DOHH2 (cell line): ENCODE results near the gene MASP1.

Experiments
- H3F3A ChIP-seq: fragments of 200-600 bp; sonication (generic), shearing (Covaris generic); 2 replicates; pipeline ENCODE4 v1.6.0; 2016; ENCODE audit warnings: antibody characterized with exemption, mild to moderate bottlenecking; ENCODE audit not compliant: control insufficient read depth, insufficient read depth
- H3K27ac ChIP-seq: fragments of 200-600 bp; sonication (generic); 2 replicates; pipeline ENCODE4 v1.5.1; 2014; ENCODE audit warnings: low read depth, mild to moderate bottlenecking, low read length, moderate library complexity
- H3K27me3 ChIP-seq: fragments of 200-600 bp; sonication (generic); 2 replicates; pipeline ENCODE4 v1.6.1; 2014; ENCODE audit warnings: mild to moderate bottlenecking, low read length, mixed read lengths; ENCODE audit not compliant: control insufficient read depth
- H3K36me3 ChIP-seq: fragments of 200-600 bp; sonication (generic); 2 replicates; pipeline ENCODE4 v1.6.1; 2014; ENCODE audit warnings: mild to moderate bottlenecking, low read length, moderate library complexity, mixed read lengths; ENCODE audit not compliant: control insufficient read depth
- H3K4me1 ChIP-seq: fragments of 200-600 bp; sonication (generic); 2 replicates; pipeline ENCODE4 v1.6.1; 2014; ENCODE audit warnings: mild to moderate bottlenecking, low read length, mixed read lengths; ENCODE audit not compliant: control insufficient read depth
- H3K4me2 ChIP-seq: fragments of 200-600 bp; sonication (generic); 2 replicates; pipeline ENCODE4 v1.6.0; 2014; ENCODE audit warnings: mild to moderate bottlenecking, low read length, moderate library complexity
- H3K4me3 ChIP-seq: fragments of 200-600 bp; sonication (generic); 2 replicates; pipeline ENCODE4 v1.5.1; 2014; ENCODE audit warnings: mild to moderate bottlenecking, low read length, mixed read lengths
- H3K79me2 ChIP-seq: fragments of 200-600 bp; sonication (generic); 2 replicates; pipeline ENCODE4 v1.6.1; 2014; ENCODE audit warnings: mild to moderate bottlenecking, low read length, mixed read lengths; ENCODE audit not compliant: control insufficient read depth
- H3K9me2 ChIP-seq: fragments of 200-600 bp; sonication (generic); replicated peaks from 2 replicates; pipeline ENCODE4 v1.6.1; 2014; ENCODE audit warnings: mild to moderate bottlenecking, low read length, mixed read lengths; ENCODE audit not compliant: control insufficient read depth
- H3K9me3 ChIP-seq: fragments of 200-600 bp; sonication (generic); 2 replicates; pipeline ENCODE4 v1.6.1; 2014; ENCODE audit warnings: antibody characterized with exemption, low read length, mixed read lengths; ENCODE audit not compliant: control insufficient read depth, insufficient read depth
- H4K20me1 ChIP-seq: fragments of 200-600 bp; sonication (generic); 2 replicates; pipeline ENCODE4 v1.6.0; 2014; ENCODE audit warnings: low read depth, mild to moderate bottlenecking, antibody characterized with exemption, low read length, moderate library complexity; ENCODE audit not compliant: control insufficient read depth, insufficient read depth
- EZH2phosphoT487 ChIP-seq: fragments of 200-600 bp; sonication (generic); IDR thresholded peaks from 2 replicates; pipeline ENCODE4 v1.6.1; 2017; ENCODE audit warnings: borderline replicate concordance, mild to moderate bottlenecking, antibody characterized with exemption, low read length, moderate library complexity, mixed read lengths
- TF ChIP-seq, protein P1 (sequence below): fragments of 200-600 bp; sonication (generic); IDR thresholded peaks from one replicate; pipeline ENCODE4 v1.5.1; 2014; ENCODE audit warnings: antibody characterized with exemption, mild to moderate bottlenecking, low read depth, low read length; ENCODE audit not compliant: poor library complexity, severe bottlenecking

MASP1 gene

DNA sequence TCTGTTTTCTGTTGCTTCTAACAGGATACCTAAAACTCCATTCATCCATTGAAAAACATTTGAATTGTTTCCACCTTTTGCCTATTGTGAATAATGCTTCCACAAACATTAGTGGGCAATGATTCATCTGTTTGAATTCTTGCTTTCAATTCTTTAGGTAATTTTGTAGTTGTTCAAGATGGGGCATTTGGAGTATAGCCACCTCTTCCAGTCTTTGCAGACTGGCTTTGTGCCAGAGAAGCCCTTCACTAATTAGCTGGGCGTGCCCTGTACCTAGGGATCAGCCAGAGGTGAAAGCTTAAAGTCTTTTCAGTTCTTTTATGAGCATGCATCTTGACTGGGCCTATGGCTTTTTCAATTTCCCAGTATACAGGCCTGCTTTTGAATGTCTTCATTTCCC lies 83.4 kb downstream of the MASP1 start:
- H3K9me2 ChIP-seq, result no peaks in the 10 kb centered on the region
- H3K4me2 ChIP-seq, result no peak overlapping the region
- H3K36me3 ChIP-seq, result no peaks in the 10 kb centered on the region
- no peaks in the 10 kb centered on the region for H3K4me1 ChIP-seq
- H3K79me2 ChIP-seq, result no peaks in the 10 kb centered on the region
- H3K9me3 ChIP-seq, result 0 out of 2 replicates have a peak, but pooled peaks cover 4% of the 10 kb centered on the region
- H3F3A ChIP-seq, result no peaks in the 10 kb centered on the region
- H3K27ac ChIP-seq, result no peak overlapping the region
- H3K4me3 ChIP-seq, result no peak overlapping the region
- H4K20me1 ChIP-seq, result no peaks in the 10 kb centered on the region
- peaks cover 8% of the 10 kb centered on the region; the same call in 1 of the 2 replicates for H3K27me3 ChIP-seq
- TF ChIP-seq, protein P1, sequence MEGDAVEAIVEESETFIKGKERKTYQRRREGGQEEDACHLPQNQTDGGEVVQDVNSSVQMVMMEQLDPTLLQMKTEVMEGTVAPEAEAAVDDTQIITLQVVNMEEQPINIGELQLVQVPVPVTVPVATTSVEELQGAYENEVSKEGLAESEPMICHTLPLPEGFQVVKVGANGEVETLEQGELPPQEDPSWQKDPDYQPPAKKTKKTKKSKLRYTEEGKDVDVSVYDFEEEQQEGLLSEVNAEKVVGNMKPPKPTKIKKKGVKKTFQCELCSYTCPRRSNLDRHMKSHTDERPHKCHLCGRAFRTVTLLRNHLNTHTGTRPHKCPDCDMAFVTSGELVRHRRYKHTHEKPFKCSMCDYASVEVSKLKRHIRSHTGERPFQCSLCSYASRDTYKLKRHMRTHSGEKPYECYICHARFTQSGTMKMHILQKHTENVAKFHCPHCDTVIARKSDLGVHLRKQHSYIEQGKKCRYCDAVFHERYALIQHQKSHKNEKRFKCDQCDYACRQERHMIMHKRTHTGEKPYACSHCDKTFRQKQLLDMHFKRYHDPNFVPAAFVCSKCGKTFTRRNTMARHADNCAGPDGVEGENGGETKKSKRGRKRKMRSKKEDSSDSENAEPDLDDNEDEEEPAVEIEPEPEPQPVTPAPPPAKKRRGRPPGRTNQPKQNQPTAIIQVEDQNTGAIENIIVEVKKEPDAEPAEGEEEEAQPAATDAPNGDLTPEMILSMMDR, result no peak
- TF ChIP-seq EZH2phosphoT487, result no peak

DNA sequence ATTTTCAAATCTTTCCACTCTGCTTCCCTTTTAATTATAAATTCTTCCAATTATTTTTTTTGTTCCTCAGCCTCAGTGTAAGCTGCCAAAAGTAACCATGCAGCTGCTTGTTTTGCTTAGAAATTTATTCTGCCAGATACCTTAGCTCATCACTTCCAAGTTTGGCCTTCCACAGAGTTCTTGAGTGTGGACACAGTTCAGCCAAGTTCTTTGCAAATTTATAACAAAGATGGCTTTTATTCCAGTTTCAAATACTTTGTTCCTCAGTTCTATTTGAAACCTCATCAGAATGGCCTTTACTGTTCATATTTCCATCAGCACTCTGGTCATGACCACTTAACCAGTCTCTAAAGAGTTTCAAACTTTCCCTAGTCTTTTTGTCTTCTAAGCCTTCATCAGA lies 83.9 kb downstream of the MASP1 start:
- Histone ChIP-seq H3K4me1 (no peaks in the 10 kb centered on the region), H4K20me1 (no peaks in the 10 kb centered on the region), H3K27ac (no peak overlapping the region), H3K4me3 (no peak overlapping the region), H3K36me3 (no peaks in the 10 kb centered on the region), H3K9me3 (0 out of 2 replicates have a peak, but pooled peaks cover 4% of the 10 kb centered on the region), H3F3A (no peaks in the 10 kb centered on the region), H3K79me2 (no peaks in the 10 kb centered on the region), H3K4me2 (no peak overlapping the region), H3K27me3 (peaks cover 11% of the 10 kb centered on the region; the same call in 1 of the 2 replicates), H3K9me2 (no peaks in the 10 kb centered on the region)
- TF ChIP-seq, protein P1, result no peak

GRCh38 chr3:187207062-187207461 lies 84.5 kb downstream of the MASP1 start:
- Histone ChIP-seq H3K36me3 (no peaks in the 10 kb centered on the region), H3K9me3 (0 out of 2 replicates have a peak, but pooled peaks cover 4% of the 10 kb centered on the region), H3K4me1 (no peaks in the 10 kb centered on the region), H3K27me3 (peaks cover 15% of the 10 kb centered on the region; the same call in 1 of the 2 replicates), H4K20me1 (no peaks in the 10 kb centered on the region), H3K9me2 (no peaks in the 10 kb centered on the region), H3F3A (no peaks in the 10 kb centered on the region), H3K79me2 (no peaks in the 10 kb centered on the region), H3K27ac (no peak overlapping the region), H3K4me2 (no peak overlapping the region), H3K4me3 (no peak overlapping the region)
- no peak for TF ChIP-seq EZH2phosphoT487
- TF ChIP-seq, protein P1, result no peak
